Fibroblast of peridontal ligament (primary cell): ENCODE data around the gene TNNI3.
"Not testable (repeated sequence)": the region's sequence is repeated elsewhere in the genome, so short reads cannot be mapped to it uniquely, and the experiment has no call there.

Experiments used
- DNase-seq: peaks from one replicate; pipeline ENCODE4 v3.0.0-alpha.2; 2010; ENCODE audit errors: extremely low read depth

TNNI3 gene

GRCh38 chr19:55157064-55157908 is at the start of gene TNNI3:
Gene TNNI3, minus strand, starts transcription at chr19:55157732. Its CDS starts 143 bp downstream, at chr19:55157589.
- no peak for DNase-seq

- DNase-seq, result peak; percentile 71
These were observed 49.4 kb upstream of the TNNI3 start for GRCh38 chr19:55206664-55207500.

- not testable (repeated sequence) for DNase-seq
These were observed 44.7 kb upstream of the TNNI3 start for GRCh38 chr19:55202199-55202598.

GRCh38 chr19:55199620-55200204 is 42.2 kb upstream of the TNNI3 start:
- DNase-seq, result no peak

- DNase-seq, result no peak
These were observed 41.1 kb upstream of the TNNI3 start for GRCh38 chr19:55198651-55199050.

- DNase-seq, result no peak
These were observed 40.0 kb upstream of the TNNI3 start for GRCh38 chr19:55197528-55197927.

GRCh38 chr19:55196803-55197202 is 39.3 kb upstream of the TNNI3 start:
- no peak for DNase-seq

GRCh38 chr19:55193481-55193880 is 35.9 kb upstream of the TNNI3 start:
- DNase-seq, result no peak

- DNase-seq, result peak; percentile 92
These were observed 31.9 kb upstream of the TNNI3 start for GRCh38 chr19:55189403-55189835.

GRCh38 chr19:55188625-55189024 is 31.1 kb upstream of the TNNI3 start:
- no peak for DNase-seq

- no peak for DNase-seq
These were observed 28.5 kb upstream of the TNNI3 start for GRCh38 chr19:55186080-55186479.

- no peak for DNase-seq
These were observed 24.2 kb upstream of the TNNI3 start for GRCh38 chr19:55181740-55182139.

GRCh38 chr19:55179606-55180484 is 22.3 kb upstream of the TNNI3 start, which contains the start of gene SYT5:
Gene SYT5, minus strand, starts transcription at chr19:55180289. Its CDS starts 1,248 bp downstream, at chr19:55179041.
- DNase-seq, result no peak

- peak; percentile 65 for DNase-seq
These were observed 21.5 kb upstream of the TNNI3 start for GRCh38 chr19:55178781-55179599.

GRCh38 chr19:55176076-55176475 is 18.5 kb upstream of the TNNI3 start:
- no peak for DNase-seq

GRCh38 chr19:55175117-55175867 is 17.8 kb upstream of the TNNI3 start:
- no peak for DNase-seq

- DNase-seq, result no peak
These were observed 17.0 kb upstream of the TNNI3 start for GRCh38 chr19:55174425-55175116.

- peak; percentile 67 for DNase-seq
These were observed 16.3 kb upstream of the TNNI3 start for GRCh38 chr19:55173714-55174409.
